ENCODE data around the gene RNF150.

RNF150 gene

GRCh38 chr4:140839406-140839805 lies 293.9 kb downstream of the RNF150 start:
- TF ChIP-seq GATA3 (IDR thresholded peaks at IDR 0.05; ENCODE audit: low read depth, low read length) (no peak), GATA2 (IDR thresholded peaks at IDR 0.05; ENCODE audit: low read depth, low read length) (no peak)

GRCh38 chr4:140837736-140838135 lies 295.5 kb downstream of the RNF150 start:
- TF ChIP-seq GATA2 (IDR thresholded peaks at IDR 0.05; ENCODE audit: low read depth, low read length) = no peak
- no peak for TF ChIP-seq GATA3 (IDR thresholded peaks at IDR 0.05; ENCODE audit: low read depth, low read length)

- TF ChIP-seq GATA2 (IDR thresholded peaks at IDR 0.05; ENCODE audit: low read depth, low read length) (no peak), GATA3 (IDR thresholded peaks at IDR 0.05; ENCODE audit: low read depth, low read length) (no peak)
Observed at GRCh38 chr4:140834839-140835495, 298.3 kb downstream of the RNF150 start.

DNA sequence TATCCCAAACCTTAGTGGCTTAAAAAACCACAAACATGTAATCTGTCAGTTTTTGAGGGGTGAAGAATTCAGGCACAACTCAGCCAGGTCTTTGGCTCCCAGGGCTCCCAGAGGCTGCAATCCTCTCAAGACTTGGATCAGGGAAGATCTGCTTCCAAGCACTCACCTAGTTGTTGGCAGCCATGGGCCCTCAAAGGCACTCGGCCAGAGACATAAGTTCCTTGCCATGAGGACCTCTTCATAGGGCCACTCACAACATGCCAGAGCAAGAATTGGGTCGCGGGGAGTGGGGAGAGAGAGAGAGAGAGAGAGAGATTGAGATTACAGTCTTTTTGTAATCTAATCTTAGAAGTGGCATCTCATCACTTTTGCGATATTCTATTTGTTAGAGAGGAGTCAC lies 300.0 kb downstream of the RNF150 start:
- no peak for TF ChIP-seq GATA3 (IDR thresholded peaks at IDR 0.05; ENCODE audit: low read depth, low read length)
- no peak for TF ChIP-seq GATA2 (IDR thresholded peaks at IDR 0.05; ENCODE audit: low read depth, low read length)

GRCh38 chr4:140829825-140830224 lies 303.4 kb downstream of the RNF150 start:
- TF ChIP-seq GATA2 (IDR thresholded peaks at IDR 0.05; ENCODE audit: low read depth, low read length) = no peak
- no peak for TF ChIP-seq GATA3 (IDR thresholded peaks at IDR 0.05; ENCODE audit: low read depth, low read length)

- no peak for TF ChIP-seq GATA3 (IDR thresholded peaks at IDR 0.05; ENCODE audit: low read depth, low read length)
- TF ChIP-seq GATA2 (IDR thresholded peaks at IDR 0.05; ENCODE audit: low read depth, low read length) = no peak
Observed at GRCh38 chr4:140826701-140827027, 306.6 kb downstream of the RNF150 start.

DNA sequence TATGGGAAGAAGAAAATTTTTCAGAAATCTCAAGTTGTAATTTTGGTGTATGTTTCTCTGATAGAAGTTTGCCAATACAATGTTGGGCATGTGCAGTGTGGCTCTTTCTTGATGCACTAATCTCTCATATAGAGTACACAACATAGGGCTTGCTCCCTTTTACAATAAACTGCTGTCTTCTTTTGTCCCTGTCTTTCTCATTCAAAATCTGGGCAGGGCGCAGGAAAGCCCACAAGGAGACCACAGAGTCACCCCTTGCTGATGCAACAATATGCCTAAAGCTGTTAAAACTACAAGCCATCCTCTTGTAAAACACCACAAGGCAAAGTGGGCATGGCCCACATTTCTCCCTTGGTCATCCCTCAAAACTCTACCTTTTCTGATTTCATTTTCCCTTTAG lies 313.7 kb downstream of the RNF150 start:
- no peak for TF ChIP-seq GATA3 (IDR thresholded peaks at IDR 0.05; ENCODE audit: low read depth, low read length)

- TF ChIP-seq GATA3 (IDR thresholded peaks at IDR 0.05; ENCODE audit: low read depth, low read length) (no peak), GATA2 (IDR thresholded peaks at IDR 0.05; ENCODE audit: low read depth, low read length) (no peak)
Observed at GRCh38 chr4:140818433-140818832, 314.8 kb downstream of the RNF150 start.

DNA sequence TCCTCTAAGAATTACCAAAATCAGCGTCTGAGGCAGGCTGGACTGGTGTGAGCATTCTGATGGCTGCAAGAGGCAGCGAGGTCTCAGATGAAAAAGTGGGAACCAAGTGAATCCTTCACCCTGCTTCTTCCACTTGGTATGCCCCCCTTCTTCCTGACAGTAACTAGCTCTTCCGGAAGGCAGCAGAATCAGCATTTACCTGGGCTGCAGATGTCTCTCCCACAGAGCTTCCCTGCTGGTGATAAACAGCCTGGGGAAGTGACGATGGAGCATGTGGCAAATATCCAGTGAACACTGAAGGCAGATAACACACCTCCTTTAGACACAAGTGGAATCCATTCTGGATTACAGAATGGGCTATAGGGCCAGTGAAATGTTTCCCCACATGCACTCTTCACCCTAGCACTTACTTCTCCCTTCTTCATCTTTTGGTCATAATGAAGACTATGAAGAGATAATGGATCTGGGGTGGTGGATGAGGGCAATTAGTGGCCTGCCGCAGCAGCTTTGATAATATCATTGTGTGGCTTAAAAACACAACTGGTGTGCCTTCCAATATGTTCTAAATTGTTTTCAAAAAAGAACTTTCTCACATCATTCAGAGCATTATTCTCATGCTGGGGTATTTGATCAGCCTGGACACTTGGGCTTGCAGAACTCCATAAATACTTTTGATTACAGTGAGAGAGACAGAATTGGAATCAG lies 316.3 kb downstream of the RNF150 start:
- TF ChIP-seq GATA3 (IDR thresholded peaks at IDR 0.05; ENCODE audit: low read depth, low read length) = no peak
- TF ChIP-seq GATA2 (IDR thresholded peaks at IDR 0.05; ENCODE audit: low read depth, low read length) = no peak

DNA sequence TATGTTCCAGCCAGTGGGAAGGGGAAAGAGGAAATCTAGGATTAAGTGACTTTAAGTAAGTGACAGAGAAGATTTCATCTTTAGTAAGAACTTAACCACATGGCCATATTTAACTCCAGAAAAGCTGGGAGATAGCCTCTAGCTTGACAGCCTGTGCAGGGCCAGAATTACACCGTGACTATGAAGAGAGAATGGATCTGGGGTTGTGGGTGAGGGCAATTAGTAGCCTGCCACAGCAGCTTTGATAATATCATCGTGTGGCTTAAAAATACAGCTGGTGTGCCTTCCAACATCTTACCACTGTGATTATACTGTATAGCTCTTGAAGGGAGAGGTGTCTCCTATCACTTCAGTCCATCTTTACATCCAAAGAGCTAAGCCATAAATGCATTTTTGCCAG lies 319.5 kb downstream of the RNF150 start:
- TF ChIP-seq GATA2 (IDR thresholded peaks at IDR 0.05; ENCODE audit: low read depth, low read length) = peak; percentile 76
- peak; percentile 82 for TF ChIP-seq GATA3 (IDR thresholded peaks at IDR 0.05; ENCODE audit: low read depth, low read length)

DNA sequence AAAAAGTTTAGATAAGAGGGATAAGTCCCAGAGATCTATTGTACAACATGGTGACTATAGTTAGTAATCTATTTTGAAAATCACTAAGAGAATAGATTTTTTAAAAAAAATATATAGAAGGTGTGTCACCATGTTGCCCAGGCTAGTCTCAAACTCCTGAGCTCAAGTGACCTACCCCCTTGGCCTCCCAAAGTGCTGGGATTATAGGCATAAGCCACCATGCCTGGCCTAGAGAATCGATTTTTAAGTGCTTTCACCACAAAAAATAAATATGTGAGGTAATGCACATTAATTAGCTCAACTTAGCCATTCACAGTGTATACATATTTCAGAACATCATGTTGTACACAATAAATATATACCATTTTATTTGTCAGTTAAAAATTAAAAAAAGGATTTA lies 320.4 kb downstream of the RNF150 start:
- TF ChIP-seq GATA2 (IDR thresholded peaks at IDR 0.05; ENCODE audit: low read depth, low read length) = no peak
- TF ChIP-seq GATA3 (IDR thresholded peaks at IDR 0.05; ENCODE audit: low read depth, low read length) = no peak

DNA sequence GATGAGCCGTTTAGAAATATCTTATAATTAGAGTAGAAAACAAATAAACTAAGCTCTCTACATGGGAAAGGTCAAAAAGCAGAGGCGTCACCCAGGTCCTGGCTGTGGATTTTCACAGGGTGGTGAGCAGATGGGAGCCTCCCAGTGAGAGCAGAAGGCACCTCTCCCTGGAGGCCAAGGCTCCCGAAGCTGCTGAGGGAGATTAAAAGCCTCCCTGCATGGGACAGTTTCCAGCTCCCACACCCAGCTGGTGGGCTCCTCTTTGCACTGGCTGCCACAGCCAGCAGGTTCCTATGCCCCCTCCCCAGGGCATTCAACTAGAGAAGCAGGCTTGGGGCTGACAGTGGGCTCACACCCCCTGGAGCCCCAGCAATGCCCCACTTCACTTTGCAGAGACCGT lies 321.8 kb downstream of the RNF150 start:
- TF ChIP-seq GATA2 (IDR thresholded peaks at IDR 0.05; ENCODE audit: low read depth, low read length) (no peak), GATA3 (IDR thresholded peaks at IDR 0.05; ENCODE audit: low read depth, low read length) (no peak)

Data from SH-SY5Y (cell line).